HG02870 (cell line): ENCODE measurements around the gene TVP23C.

Experiments used
- ATAC-seq: cut with Tn5 transposase; IDR thresholded peaks from one replicate; pipeline ENCODE4 v1.9.1; 2021; ENCODE audit warnings: mild to moderate bottlenecking, moderate library complexity; ENCODE audit not compliant: unreplicated experiment

TVP23C gene

DNA sequence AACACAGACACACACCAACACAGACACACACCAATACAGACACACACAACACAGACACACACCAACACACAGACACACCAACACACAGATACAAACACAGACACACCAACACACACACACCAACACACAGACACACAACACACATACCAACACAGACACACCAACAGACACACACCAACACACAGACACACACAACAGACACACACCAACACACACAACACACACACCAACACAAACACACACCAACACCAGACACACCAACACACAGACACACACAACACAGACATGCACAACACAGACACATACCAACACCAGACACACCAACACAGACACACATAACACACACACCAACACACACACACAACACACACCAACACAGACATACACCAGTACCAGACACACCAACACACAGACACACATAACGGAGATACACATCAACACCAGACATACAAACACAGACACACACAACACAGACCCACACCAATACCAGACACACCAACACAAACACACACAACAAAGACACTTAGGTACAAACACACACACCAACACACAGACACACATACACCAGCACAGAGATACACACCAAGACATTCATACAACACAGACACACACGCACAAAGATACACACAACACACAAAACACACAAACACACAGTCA is 98.1 kb downstream of the TVP23C start:
- ATAC-seq, result no peak

DNA sequence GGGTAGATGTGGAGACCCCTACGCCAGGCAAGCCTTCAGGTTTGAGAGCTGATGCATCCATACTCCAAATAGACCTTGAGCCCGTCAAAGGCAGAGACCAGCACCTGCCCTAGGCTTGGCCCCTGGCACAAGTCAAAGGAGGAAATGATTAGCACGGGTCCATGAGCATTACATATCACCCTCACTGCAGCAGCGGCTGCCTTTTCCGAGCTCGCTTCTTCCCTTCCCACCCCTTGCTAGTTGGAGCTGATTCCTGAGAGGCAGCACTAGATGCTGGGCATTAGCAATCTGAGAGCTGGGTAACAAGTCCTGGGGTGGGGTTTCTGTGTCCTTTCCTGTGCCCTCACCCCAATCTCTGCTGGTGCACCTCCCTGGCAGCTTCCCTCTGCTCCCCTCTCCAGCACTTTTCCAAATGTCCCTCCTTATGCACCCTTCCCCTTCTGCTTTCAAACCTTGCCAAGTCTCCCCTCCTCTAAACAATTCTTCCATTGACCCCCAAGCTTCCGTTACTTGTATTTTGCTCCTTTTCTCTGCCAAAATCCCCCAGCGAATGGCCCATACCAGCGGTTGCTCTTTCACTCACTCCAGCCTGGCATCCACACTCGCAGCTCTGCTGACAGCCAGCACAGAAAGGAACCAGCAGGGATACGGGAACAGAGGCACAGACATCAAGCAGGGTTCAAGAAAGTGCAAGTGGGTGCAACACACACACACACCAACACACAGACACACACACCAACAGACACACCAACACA is 98.9 kb downstream of the TVP23C start:
- no peak for ATAC-seq

DNA sequence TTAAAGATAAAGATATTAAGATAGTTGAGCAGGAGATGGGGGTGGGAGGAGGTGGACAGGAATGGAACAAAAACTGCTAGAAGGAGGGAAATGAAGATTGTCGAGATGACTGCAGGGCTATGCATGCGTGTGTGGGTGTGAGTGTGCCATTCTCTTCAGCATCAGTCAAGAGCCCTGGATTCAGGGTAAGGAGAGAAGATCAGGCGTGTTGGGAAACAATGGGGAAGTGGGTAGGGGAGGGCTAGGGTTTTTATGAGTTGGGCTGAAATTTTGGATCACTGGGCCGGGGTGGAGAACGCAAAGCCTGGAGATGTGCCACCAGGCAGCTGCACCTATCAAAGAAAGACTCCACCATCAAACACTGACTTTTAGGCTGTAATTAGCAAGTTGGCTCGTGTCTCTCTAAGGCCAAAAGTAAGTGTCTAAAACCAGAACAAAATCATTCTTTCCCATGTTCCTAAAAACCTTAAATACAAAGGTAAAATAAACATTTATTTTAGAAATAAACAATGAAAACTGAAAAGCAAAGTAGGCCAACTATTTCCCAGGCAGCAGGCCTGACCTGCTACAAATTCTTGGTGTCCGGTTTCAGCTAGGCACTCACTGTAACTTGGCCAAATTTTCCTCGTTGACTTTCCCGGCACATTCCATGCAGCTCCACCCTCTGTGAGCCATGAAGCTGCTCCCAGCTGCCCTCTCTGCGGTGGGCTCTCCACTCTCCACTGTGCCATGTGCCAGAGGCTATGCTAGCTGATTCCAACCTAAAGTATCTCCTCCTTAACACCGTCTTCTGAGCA is 100.1 kb downstream of the TVP23C start:
- no peak for ATAC-seq

DNA sequence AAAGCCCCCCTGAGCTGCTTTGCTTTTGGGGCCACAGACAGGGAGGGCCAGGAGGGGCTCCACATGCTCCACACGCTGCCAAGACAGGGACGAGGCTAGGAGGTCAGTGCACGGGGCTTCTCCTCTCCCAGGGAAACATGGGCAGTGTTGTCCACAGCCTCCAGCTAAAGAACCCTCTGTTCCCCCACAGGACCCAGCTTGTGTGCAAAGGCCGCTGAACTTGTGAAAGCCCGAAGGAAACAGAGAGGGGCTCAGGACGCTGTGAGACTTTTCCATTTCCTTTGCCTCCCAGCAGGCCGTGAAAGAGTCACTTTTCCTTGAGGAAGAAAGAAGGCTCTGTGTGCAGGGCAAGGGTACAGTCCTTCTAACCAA is 105.6 kb downstream of the TVP23C start:
- no peak for ATAC-seq

DNA sequence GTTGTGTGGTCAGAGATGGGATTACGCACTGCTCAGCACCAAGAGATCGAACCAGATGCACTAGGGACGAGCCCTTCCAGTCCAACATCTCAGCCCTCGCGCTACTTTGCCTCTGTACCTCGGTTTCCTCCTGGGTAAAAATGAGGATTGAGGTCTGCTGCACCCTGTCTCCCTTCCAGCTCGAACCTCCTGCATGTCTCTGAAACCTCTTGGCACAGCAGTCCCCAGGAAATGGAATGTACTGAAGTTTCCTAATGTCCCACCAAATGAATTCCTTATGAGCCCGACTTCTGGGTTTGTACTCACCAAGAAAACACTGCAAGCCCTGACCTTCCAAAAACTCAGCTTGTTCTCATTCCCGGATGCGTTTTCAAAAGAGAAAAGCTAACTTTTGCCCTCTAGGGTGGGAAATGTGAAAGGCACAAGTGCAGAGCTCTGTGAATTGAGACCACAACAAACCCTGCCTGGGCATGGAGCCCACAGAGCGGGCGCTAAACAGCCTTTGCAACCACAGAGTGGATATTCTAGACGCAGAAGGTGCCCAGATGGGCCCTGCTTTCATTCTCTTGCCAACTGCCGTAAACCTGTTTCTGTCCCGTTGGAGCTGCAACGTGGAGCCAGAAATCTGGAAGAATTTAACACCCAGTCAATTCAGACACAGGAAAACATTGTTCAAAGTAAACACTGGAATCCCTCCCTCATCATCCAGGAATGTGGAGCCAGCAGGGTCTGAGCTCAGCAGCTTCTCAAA is 106.1 kb downstream of the TVP23C start:
- ATAC-seq, result no peak

DNA sequence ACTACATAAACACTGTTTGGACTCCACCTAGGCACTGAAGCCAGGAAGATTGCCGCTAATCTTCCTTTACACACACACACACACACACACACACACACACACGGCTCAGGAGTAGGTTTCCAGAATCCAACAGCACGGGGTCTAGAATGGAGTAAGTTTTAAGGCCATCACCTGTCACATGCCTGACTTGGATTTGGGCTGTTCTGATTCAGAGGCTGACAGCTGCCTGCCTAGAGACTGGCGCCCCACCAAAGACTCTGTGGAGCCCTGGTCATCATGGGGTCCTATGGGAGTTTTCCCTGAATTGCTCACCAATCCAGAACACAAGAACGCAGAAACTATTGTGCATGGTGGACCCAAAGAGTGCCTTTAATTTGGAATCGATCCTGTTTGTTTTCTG is 106.8 kb downstream of the TVP23C start:
- no peak for ATAC-seq

DNA sequence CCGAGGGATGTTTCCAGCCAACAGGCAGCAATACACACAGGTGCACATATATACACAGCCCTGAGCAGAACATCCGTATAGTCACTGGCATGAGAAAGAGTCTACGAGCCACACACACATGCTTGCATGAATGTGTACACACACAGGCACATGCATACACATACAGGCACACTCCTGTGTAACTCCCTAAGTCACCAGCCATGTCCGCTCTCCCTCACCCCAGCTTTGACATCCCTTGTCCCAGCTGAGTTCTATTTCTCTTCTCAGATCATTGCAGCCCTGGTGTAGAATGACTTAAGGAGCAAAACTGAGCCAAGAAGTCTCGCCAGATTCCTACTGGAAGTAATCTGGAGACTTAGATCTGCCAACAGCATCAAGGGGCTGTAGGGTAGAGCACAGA is 108.9 kb downstream of the TVP23C start:
- no peak for ATAC-seq

DNA sequence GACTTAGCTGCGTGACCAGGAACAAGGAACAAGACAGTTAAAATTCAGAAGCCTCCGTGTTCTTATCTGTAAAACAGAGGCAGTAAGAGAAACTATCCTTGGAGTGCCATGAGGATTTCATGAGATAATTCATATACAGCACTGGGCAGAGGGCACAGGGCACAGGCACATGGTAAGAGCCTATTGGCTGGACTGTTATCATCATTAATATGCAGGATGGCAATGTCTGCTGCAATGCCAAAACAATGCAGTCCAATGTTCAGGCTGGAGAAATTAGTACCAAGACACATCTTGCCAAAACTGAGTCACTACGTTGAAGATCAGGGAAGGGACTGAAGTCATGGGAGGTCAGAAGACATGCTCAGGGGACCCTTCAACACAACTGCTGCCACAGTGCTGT is 109.5 kb downstream of the TVP23C start:
- ATAC-seq, result no peak

DNA sequence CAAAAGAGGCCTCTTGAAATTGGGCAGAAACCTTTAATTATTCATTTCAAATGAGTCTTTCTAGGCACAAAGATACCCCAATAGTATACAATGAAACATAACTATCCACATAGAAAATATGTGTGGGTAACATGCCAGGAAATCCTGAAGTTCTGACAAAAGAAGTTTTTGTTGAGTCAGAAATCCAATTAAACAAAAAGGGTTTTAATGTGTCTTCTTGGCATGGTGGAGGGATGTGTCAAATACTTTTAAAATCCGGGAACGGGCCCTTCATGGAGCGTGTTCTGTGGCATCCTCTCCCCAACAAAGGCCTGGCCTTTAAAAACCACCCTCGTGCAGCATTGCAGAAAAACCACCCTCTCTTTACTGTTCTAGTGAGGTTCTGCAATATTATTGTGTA is 110.0 kb downstream of the TVP23C start:
- ATAC-seq, result no peak

DNA sequence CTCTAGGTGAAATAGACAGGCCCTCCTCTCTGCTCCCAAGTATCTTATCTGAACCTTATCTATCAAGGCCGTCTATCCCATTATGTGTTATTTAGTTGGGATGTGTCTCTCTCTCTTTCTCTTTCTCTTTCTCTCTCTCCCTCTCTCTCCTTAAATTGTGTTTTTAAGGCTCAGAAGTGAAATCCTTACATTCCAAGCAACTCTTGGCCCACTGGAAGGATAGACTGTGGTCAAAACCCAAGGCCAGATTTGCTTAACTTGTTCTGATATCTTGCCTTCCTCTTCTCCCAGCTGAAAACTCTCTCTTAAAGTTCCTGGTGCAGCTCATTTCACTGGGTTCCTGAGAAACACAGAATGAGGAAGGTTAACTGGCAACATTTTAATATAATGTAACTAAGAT is 110.5 kb downstream of the TVP23C start:
- no peak for ATAC-seq
